ENCODE measurements around the gene MAPK12.

MAPK12 gene

DNA sequence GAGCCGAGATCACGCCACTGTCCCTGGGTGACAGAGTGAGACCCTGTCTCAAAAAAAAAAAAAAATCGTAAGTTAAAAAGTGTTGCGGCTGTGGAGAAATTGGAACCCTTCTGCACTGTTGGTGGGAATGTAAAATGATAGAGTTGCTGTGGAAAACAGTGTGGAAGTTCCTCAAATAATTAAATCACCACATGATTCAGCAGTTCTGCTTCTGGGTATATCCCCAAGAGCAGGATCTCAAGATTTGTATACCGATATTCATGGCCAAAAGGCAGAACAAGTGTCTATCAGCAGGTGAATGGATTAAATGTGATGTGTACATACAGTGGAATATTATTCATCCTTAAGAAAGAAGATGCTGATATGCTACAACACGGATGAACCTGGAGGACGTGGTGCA, 56.9 kb downstream of the MAPK12 start:
- no peak overlapping the region for H3K4me2 ChIP-seq (ENCODE audit: insufficient read depth, low read length, poor library complexity, severe bottlenecking)
- H3K4ac ChIP-seq (ENCODE audit: low read length), result no peak overlapping the region
- no peak overlapping the region for H4K91ac ChIP-seq (ENCODE audit: low read depth, low read length, poor library complexity)
- no peak overlapping the region for H2BK5ac ChIP-seq (ENCODE audit: low read length)
- no peak overlapping the region for H2BK120ac ChIP-seq (ENCODE audit: low read depth, low read length)
- no peak overlapping the region for H3K27ac ChIP-seq (replicated peaks; ENCODE audit: low read length)
- no peak overlapping the region for H3K23ac ChIP-seq (ENCODE audit: low read depth, low read length, poor library complexity)
- H3K18ac ChIP-seq (ENCODE audit: low read length), result no peak overlapping the region
- no peak overlapping the region for H4K8ac ChIP-seq (ENCODE audit: low read depth, low read length)
- H3K4me1 ChIP-seq (ENCODE audit: control insufficient read depth in 2 of 2, insufficient read depth in 1 of 2, low read depth in 1 of 2, low read length in 2 of 2), result peaks cover 8 to 21% of the 10 kb centered on the region in 2 donors
- no peak overlapping the region for H3K9ac ChIP-seq (ENCODE audit: low read depth, low read length, poor library complexity)
- peaks cover 14% of the 10 kb centered on the region for H3K79me1 ChIP-seq (ENCODE audit: low read depth, low read length)
- H3K27me3 ChIP-seq (ENCODE audit: control insufficient read depth in 3 of 3, insufficient read depth in 3 of 3, low read depth in 1 of 3, low read length in 3 of 3), result no peaks in the 10 kb centered on the region
- WGBS, 2 donors (ENCODE audit: extremely low coverage in 2 of 2, insufficient read length in 2 of 2, insufficient replicate concordance in 1 of 2), result no CpG with 5 or more reads among the region's 7 CpGs
- no peak overlapping the region for H2BK15ac ChIP-seq (ENCODE audit: low read length)
- DNase-seq (ENCODE audit: low spot score), result no peak
- peaks cover 15 to 53% of the 10 kb centered on the region in 2 donors for H3K36me3 ChIP-seq (replicated peaks in 1 of 2; ENCODE audit: control insufficient read depth in 2 of 2, insufficient read depth in 2 of 2, low read length in 2 of 2)
- H2BK12ac ChIP-seq (ENCODE audit: low read length), result no peak overlapping the region
- H3K4me3 ChIP-seq (ENCODE audit: low read length in 2 of 2), result no peak overlapping the region
- peaks cover 0 to 14% of the 10 kb centered on the region in 2 donors for H3K9me3 ChIP-seq (replicated peaks in 1 of 2; ENCODE audit: control insufficient read depth in 2 of 2, insufficient read depth in 1 of 2, low read depth in 1 of 2, low read length in 2 of 2)
- no peak overlapping the region for H2AFZ ChIP-seq (ENCODE audit: low read length)
- no peak overlapping the region for H3K14ac ChIP-seq (ENCODE audit: low read length)
- no peak overlapping the region for H2AK5ac ChIP-seq (ENCODE audit: low read depth, low read length)

DNA sequence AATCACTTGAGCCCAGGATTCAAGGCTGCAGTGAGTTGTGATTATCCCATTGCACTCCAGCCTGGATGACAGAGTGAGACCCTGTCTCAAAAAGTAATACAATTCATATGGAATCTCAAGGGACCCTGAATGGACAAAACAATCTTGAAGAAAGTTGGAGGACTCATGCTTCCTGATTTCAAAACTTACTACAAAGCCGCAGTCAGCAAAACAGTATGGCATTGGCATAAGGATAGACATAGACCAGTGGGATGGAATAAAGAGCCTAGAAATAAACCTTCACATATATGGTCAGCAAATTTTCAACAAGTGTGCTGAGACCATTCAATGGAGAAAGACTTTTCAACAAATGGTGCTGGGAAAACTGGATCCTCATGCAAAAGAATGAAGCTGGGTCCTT, 58.2 kb downstream of the MAPK12 start:
- no CpG with 5 or more reads among the region's 1 CpG for WGBS, 2 donors (ENCODE audit: extremely low coverage in 2 of 2, insufficient read length in 2 of 2, insufficient replicate concordance in 1 of 2)
- no peak for DNase-seq (ENCODE audit: low spot score)

More for the DNA sequence above, 58.2 kb downstream of the MAPK12 start:
- peaks cover 10 to 21% of the 10 kb centered on the region in 2 donors for H3K4me1 ChIP-seq (ENCODE audit: control insufficient read depth in 2 of 2, insufficient read depth in 1 of 2, low read depth in 1 of 2, low read length in 2 of 2)
- no peak overlapping the region for H2BK15ac ChIP-seq (ENCODE audit: low read length)
- H3K4ac ChIP-seq (ENCODE audit: low read length), result no peak overlapping the region
- no peak overlapping the region for H4K8ac ChIP-seq (ENCODE audit: low read depth, low read length)
- no peak overlapping the region for H2BK12ac ChIP-seq (ENCODE audit: low read length)
- H3K4me2 ChIP-seq (ENCODE audit: insufficient read depth, low read length, poor library complexity, severe bottlenecking), result no peak overlapping the region
- no peak overlapping the region for H3K27ac ChIP-seq (replicated peaks; ENCODE audit: low read length)
- H3K9ac ChIP-seq (ENCODE audit: low read depth, low read length, poor library complexity), result no peak overlapping the region
- peaks cover 0 to 14% of the 10 kb centered on the region in 2 donors for H3K9me3 ChIP-seq (replicated peaks in 1 of 2; ENCODE audit: control insufficient read depth in 2 of 2, insufficient read depth in 1 of 2, low read depth in 1 of 2, low read length in 2 of 2)
- H2AK5ac ChIP-seq (ENCODE audit: low read depth, low read length), result no peak overlapping the region
- H2BK120ac ChIP-seq (ENCODE audit: low read depth, low read length), result no peak overlapping the region
- H2AFZ ChIP-seq (ENCODE audit: low read length), result no peak overlapping the region
- H3K36me3 ChIP-seq (replicated peaks in 1 of 2; ENCODE audit: control insufficient read depth in 2 of 2, insufficient read depth in 2 of 2, low read length in 2 of 2), result peaks cover 19 to 56% of the 10 kb centered on the region in 2 donors
- no peak overlapping the region for H3K18ac ChIP-seq (ENCODE audit: low read length)
- H3K14ac ChIP-seq (ENCODE audit: low read length), result no peak overlapping the region
- H3K27me3 ChIP-seq (ENCODE audit: control insufficient read depth in 3 of 3, insufficient read depth in 3 of 3, low read depth in 1 of 3, low read length in 3 of 3), result no peaks in the 10 kb centered on the region
- H3K23ac ChIP-seq (ENCODE audit: low read depth, low read length, poor library complexity), result no peak overlapping the region
- H4K91ac ChIP-seq (ENCODE audit: low read depth, low read length, poor library complexity), result no peak overlapping the region
- no peak overlapping the region for H3K4me3 ChIP-seq (ENCODE audit: low read length in 2 of 2)
- H2BK5ac ChIP-seq (ENCODE audit: low read length), result no peak overlapping the region
- H3K79me1 ChIP-seq (ENCODE audit: low read depth, low read length), result peaks cover 13% of the 10 kb centered on the region

Measured in neuronal stem cell (in vitro differentiated cells).